BLaER1 treated with 17β-estradiol and CSF1 and Interleukin-3, amounts not matched to agents 10 nM and 100 nM (cell line): ENCODE results near the gene NEUROD2.

Experiments
- H3K27ac ChIP-seq, 11 experiments: shearing (Covaris generic); formaldehyde crosslinking; 2 replicates each; pipeline ENCODE4 v1.8.1; 2022
- H3K27me3 ChIP-seq, 11 experiments: shearing (Covaris generic); formaldehyde crosslinking; 2 replicates each; pipeline ENCODE4 v1.8.1; 2022
- H3K36me3 ChIP-seq, 11 experiments: shearing (Covaris generic); formaldehyde crosslinking; 2 replicates each; pipeline ENCODE4 v1.8.1; 2022
- H3K4me1 ChIP-seq, 10 experiments: shearing (Covaris generic); formaldehyde crosslinking; 2 replicates each; pipeline ENCODE4 v1.8.1; 2022
- H3K4me2 ChIP-seq, 11 experiments: shearing (Covaris generic); formaldehyde crosslinking; 2 replicates each; pipeline ENCODE4 v1.8.1; 2022
- H3K4me3 ChIP-seq, 10 experiments: shearing (Covaris generic); formaldehyde crosslinking; 2 replicates each; pipeline ENCODE4 v1.8.1; 2022
- H3K9ac ChIP-seq, 11 experiments: shearing (Covaris generic); formaldehyde crosslinking; 2 replicates each; pipeline ENCODE4 v1.8.1; 2022
- H3K9me3 ChIP-seq, 11 experiments: shearing (Covaris generic); formaldehyde crosslinking; replicated peaks in 1 of 11; 2 replicates each; pipeline ENCODE4 v1.8.1; 2022
- H4K20me1 ChIP-seq, 11 experiments: shearing (Covaris generic); formaldehyde crosslinking; 2 replicates each; pipeline ENCODE4 v1.8.1; 2022
- Cebpa-rat ChIP-seq, 11 experiments: shearing (Covaris generic); IDR thresholded peaks; 2 replicates each; pipeline ENCODE4 v1.8.1; 2022

NEUROD2 gene

GRCh38 chr17:39647256-39647655 lies 39.5 kb upstream of the NEUROD2 start:
- Histone ChIP-seq H4K20me1 (peaks cover 67 to 100% (median 99%) of the 10 kb centered on the region in 11 experiments), H3K9ac (no peak overlapping the region), H3K27ac (no peak overlapping the region), H3K4me1 (peaks cover 31 to 84% (median 52%) of the 10 kb centered on the region in 10 experiments), H3K4me2 (no peak overlapping the region), H3K36me3 (peaks cover 0 to 35% (median 12%) of the 10 kb centered on the region in 11 experiments; a peak in 10 of 22 replicates), H3K27me3 (no peaks in the 10 kb centered on the region), H3K9me3 (no peaks in the 10 kb centered on the region), H3K4me3 (no peak overlapping the region)
- no peak for TF ChIP-seq Cebpa-rat (IDR thresholded peaks at IDR 0.05)

GRCh38 chr17:39643271-39643670 lies 35.6 kb upstream of the NEUROD2 start:
- no peak overlapping the region; a peak in 1 of 22 replicates for H3K27ac ChIP-seq
- H3K36me3 ChIP-seq, result peaks cover 0 to 22% (median 8%) of the 10 kb centered on the region in 11 experiments; a peak in 9 of 22 replicates
- H4K20me1 ChIP-seq, result peaks cover 64 to 100% (median 97%) of the 10 kb centered on the region in 11 experiments
- no peak overlapping the region; a peak in 1 of 20 replicates for H3K4me3 ChIP-seq
- no peak for TF ChIP-seq Cebpa-rat (IDR thresholded peaks at IDR 0.05)
- H3K9ac ChIP-seq, result peak overlapping the region in 2 of 11 experiments; percentile 4 to 10; a peak in 2 of 22 replicates
- H3K4me1 ChIP-seq, result peaks cover 51 to 87% (median 64%) of the 10 kb centered on the region in 10 experiments
- peak overlapping the region in 9 of 11 experiments; percentile 20 to 99 (median 94); a peak in 16 of 22 replicates for H3K4me2 ChIP-seq
- H3K27me3 ChIP-seq, result no peaks in the 10 kb centered on the region
- H3K9me3 ChIP-seq, result no peaks in the 10 kb centered on the region

DNA sequence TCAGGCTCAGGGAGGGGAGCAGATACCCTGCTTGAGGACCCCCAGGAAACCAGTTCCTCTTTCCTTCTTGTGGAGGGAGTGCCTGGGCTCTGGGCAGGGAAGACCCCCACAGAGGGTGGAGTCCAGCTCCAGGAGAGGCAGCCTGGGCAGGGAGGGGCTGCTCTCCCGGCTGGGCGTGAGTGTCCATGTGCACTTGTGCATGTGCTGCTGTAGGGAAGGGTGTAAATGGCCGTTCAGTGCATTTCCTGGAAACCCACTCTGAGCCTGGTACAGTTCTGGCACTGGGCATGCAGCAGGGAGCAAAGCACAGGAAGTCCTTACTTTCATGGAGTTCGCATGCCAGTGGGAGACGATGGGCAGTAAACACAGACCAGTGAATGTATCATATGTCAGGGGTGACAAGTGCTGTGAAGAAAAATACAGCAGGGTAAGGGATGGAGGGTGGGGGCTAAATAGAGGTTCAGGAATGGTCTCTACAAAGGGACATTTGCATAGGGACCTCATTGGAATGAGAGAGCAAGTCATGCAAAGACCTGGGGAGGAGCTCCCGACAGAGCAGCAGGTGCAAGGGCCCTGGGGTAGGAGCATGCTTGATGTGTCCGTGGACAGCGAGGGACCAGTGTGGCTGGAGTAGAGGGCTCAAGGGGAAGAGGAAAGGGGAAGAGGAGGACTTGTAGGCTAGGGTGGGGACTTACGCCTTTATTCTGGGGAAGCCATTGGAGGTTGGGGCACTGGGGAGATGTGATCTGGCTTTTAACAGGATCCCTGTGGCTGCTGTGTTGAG lies 34.8 kb upstream of the NEUROD2 start:
- no peak for TF ChIP-seq Cebpa-rat (IDR thresholded peaks at IDR 0.05)
- Histone ChIP-seq H3K27ac (no peak overlapping the region; a peak in 2 of 22 replicates), H4K20me1 (peaks cover 63 to 100% (median 93%) of the 10 kb centered on the region in 11 experiments), H3K36me3 (peaks cover 0 to 20% (median 6%) of the 10 kb centered on the region in 11 experiments; a peak in 8 of 22 replicates), H3K4me1 (peaks cover 59 to 94% (median 71%) of the 10 kb centered on the region in 10 experiments), H3K4me2 (peak overlapping the region in 9 of 11 experiments; percentile 20 to 99 (median 94); a peak in 16 of 22 replicates), H3K4me3 (no peak overlapping the region; a peak in 1 of 20 replicates), H3K9me3 (no peaks in the 10 kb centered on the region), H3K9ac (no peak overlapping the region), H3K27me3 (no peaks in the 10 kb centered on the region)

GRCh38 chr17:39641883-39642282 lies 34.2 kb upstream of the NEUROD2 start:
- no peak overlapping the region; a peak in 1 of 22 replicates for H3K27ac ChIP-seq
- peaks cover 59 to 93% (median 72%) of the 10 kb centered on the region in 10 experiments for H3K4me1 ChIP-seq
- no peak for TF ChIP-seq Cebpa-rat (IDR thresholded peaks at IDR 0.05)
- H3K27me3 ChIP-seq, result no peaks in the 10 kb centered on the region
- no peak overlapping the region; a peak in 1 of 20 replicates for H3K4me3 ChIP-seq
- no peak overlapping the region for H3K9ac ChIP-seq
- H3K36me3 ChIP-seq, result peaks cover 0 to 18% (median 6%) of the 10 kb centered on the region in 11 experiments; a peak in 8 of 22 replicates
- H4K20me1 ChIP-seq, result peaks cover 63 to 94% (median 88%) of the 10 kb centered on the region in 11 experiments
- no peaks in the 10 kb centered on the region for H3K9me3 ChIP-seq
- H3K4me2 ChIP-seq, result peak overlapping the region in 10 of 11 experiments; percentile 0 to 99 (median 78); a peak in 15 of 22 replicates

GRCh38 chr17:39641097-39641496 lies 33.4 kb upstream of the NEUROD2 start:
- peaks cover 0 to 12% (median 6%) of the 10 kb centered on the region in 11 experiments; a peak in 7 of 22 replicates for H3K36me3 ChIP-seq
- H3K27me3 ChIP-seq, result no peaks in the 10 kb centered on the region
- TF ChIP-seq Cebpa-rat (IDR thresholded peaks at IDR 0.05), result no peak
- H3K9me3 ChIP-seq, result no peaks in the 10 kb centered on the region
- peak overlapping the region in 2 of 11 experiments; percentile 5 to 37; a peak in 2 of 22 replicates for H3K27ac ChIP-seq
- peak overlapping the region in 5 of 11 experiments; percentile 17 to 96 (median 30); a peak in 3 of 22 replicates for H3K9ac ChIP-seq
- no peak overlapping the region for H3K4me3 ChIP-seq
- H4K20me1 ChIP-seq, result peaks cover 63 to 86% (median 80%) of the 10 kb centered on the region in 11 experiments
- peaks cover 67 to 92% (median 78%) of the 10 kb centered on the region in 10 experiments for H3K4me1 ChIP-seq
- peak overlapping the region; percentile 19 to 99 (median 63); a peak in 19 of 22 replicates for H3K4me2 ChIP-seq

- H3K4me2 ChIP-seq, result peak overlapping the region; percentile 19 to 99 (median 63); a peak in 21 of 22 replicates
- no peak overlapping the region for H3K4me3 ChIP-seq
- no peaks in the 10 kb centered on the region for H3K27me3 ChIP-seq
- peaks cover 72 to 93% (median 82%) of the 10 kb centered on the region in 10 experiments for H3K4me1 ChIP-seq
- H4K20me1 ChIP-seq, result peaks cover 60 to 81% (median 75%) of the 10 kb centered on the region in 11 experiments
- peak overlapping the region in 3 of 11 experiments; percentile 5 to 37 (median 27); a peak in 4 of 22 replicates for H3K27ac ChIP-seq
- peak overlapping the region in 7 of 11 experiments; percentile 17 to 96 (median 29); a peak in 4 of 22 replicates for H3K9ac ChIP-seq
- no peaks in the 10 kb centered on the region for H3K9me3 ChIP-seq
- no peak for TF ChIP-seq Cebpa-rat (IDR thresholded peaks at IDR 0.05)
- peaks cover 0 to 10% (median 6%) of the 10 kb centered on the region in 11 experiments; a peak in 6 of 22 replicates for H3K36me3 ChIP-seq
Measured at GRCh38 chr17:39640591-39641031, 32.9 kb upstream of the NEUROD2 start.

DNA sequence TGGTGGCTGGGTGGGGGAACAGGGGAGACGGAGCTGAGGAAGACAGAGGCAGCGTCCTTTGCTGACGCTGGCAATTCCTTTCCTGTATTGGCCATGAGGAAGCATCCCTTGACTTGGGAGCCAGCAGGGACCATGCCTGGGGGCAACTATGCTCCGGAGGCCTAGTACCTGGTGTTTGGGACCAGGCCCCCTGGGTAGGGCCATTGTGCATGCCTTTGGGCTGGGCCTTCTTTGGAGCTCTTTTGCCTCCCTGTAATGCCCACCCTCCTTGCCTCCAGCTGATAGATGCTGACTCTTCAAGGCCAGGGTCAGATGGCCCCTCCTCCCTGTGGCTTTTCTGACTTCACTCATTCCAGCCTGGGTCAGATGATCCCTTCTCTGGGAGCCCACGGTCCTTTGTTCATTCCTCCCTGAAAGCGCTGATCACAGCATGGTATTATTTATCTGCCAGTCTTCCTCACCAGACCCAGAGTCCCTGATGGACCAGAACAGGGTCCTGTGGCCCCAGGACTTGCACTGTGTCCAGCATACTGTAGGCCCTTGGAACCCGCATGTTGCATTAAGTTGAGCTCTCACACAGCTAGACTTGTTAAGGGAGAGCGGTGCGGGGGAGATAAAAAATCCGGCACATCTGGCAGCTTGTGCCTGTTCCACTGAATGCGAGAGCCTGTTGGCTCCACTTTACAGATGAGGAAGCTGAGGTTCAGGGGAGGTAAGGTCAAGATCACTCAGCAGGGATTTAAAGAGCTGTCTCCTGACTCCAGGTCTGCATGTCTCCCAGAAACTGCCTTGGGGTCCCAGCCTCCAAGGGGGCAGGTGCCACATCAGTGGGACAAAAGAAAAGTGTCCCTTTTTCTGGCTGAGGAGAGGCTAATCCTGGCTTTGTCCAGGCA lies 32.1 kb upstream of the NEUROD2 start:
- peak overlapping the region in 2 of 11 experiments; percentile 3 to 7; a peak in 3 of 22 replicates for H3K27ac ChIP-seq
- H3K4me3 ChIP-seq, result peak overlapping the region in 3 of 10 experiments; percentile 9 to 87 (median 22); a peak in 2 of 20 replicates
- H3K36me3 ChIP-seq, result peaks cover 0 to 8% (median 1%) of the 10 kb centered on the region in 11 experiments; a peak in 4 of 22 replicates
- H3K9me3 ChIP-seq, result no peaks in the 10 kb centered on the region
- H3K4me2 ChIP-seq, result peak overlapping the region; percentile 30 to 99 (median 96); a peak in 21 of 22 replicates
- H4K20me1 ChIP-seq, result peaks cover 52 to 73% (median 67%) of the 10 kb centered on the region in 11 experiments
- H3K4me1 ChIP-seq, result peaks cover 80 to 93% (median 87%) of the 10 kb centered on the region in 10 experiments
- H3K27me3 ChIP-seq, result no peaks in the 10 kb centered on the region
- H3K9ac ChIP-seq, result peak overlapping the region in 7 of 11 experiments; percentile 14 to 96 (median 48); a peak in 9 of 22 replicates
- no peak for TF ChIP-seq Cebpa-rat (IDR thresholded peaks at IDR 0.05)

DNA sequence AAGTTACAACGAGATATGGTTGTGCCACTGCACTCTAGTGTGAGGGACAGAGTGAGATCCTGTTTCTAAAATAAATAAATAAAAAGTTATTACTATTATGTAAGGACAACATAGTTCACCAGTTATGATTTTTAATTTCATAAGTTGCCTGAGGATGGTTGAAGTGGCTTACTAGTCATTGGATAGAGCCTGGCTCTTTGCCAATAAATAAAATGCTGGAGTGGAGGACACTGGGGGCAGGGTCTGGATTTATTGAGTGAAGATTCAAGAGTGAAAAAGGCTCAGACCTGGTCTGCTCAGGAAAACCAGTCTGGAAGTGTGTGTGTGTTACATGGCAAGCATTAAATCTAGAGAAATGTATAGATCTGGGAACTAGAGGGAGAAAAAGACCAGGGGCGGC lies 31.3 kb upstream of the NEUROD2 start:
- H3K4me1 ChIP-seq, result peaks cover 79 to 92% (median 88%) of the 10 kb centered on the region in 10 experiments
- H3K36me3 ChIP-seq, result peaks cover 0 to 5% (median 0%) of the 10 kb centered on the region in 11 experiments; a peak in 1 of 22 replicates
- 0 out of 22 replicates have a peak overlapping the region, but pooled peaks of 1 of the 11 experiments have one; percentile 7 for H3K27ac ChIP-seq
- H3K27me3 ChIP-seq, result no peaks in the 10 kb centered on the region
- peak overlapping the region in 5 of 11 experiments; percentile 6 to 96 (median 92); a peak in 4 of 22 replicates for H3K9ac ChIP-seq
- H4K20me1 ChIP-seq, result peaks cover 44 to 65% (median 59%) of the 10 kb centered on the region in 11 experiments
- H3K4me3 ChIP-seq, result peak overlapping the region in 2 of 10 experiments; percentile 22 to 87; a peak in 1 of 20 replicates
- no peak for TF ChIP-seq Cebpa-rat (IDR thresholded peaks at IDR 0.05)
- H3K4me2 ChIP-seq, result peak overlapping the region; percentile 94 to 99 (median 98)
- no peaks in the 10 kb centered on the region for H3K9me3 ChIP-seq
